Left ventricle myocardium inferior (tissue), 1 donor: Measurements from ENCODE around the gene ARHGAP26. TPM values are rescaled to one million over a fixed set of nuclear protein-coding genes. Genes with fewer than 3 reads are reported as not detected.

Experiments used
- DNase-seq: peaks from one replicate; pipeline ENCODE4 v3.0.0-alpha.2; 2020
- H3K27ac ChIP-seq: fragments of 200-600 bp; replicated peaks from 2 replicates; pipeline ENCODE4 v1.8.0; 2021
- H3K27me3 ChIP-seq: fragments of 200-600 bp; 2 replicates; pipeline ENCODE4 v1.8.0; 2021; ENCODE audit warnings: low read depth
- H3K36me3 ChIP-seq: fragments of 200-600 bp; 2 replicates; pipeline ENCODE4 v1.8.0; 2021
- H3K4me1 ChIP-seq: fragments of 200-600 bp; 2 replicates; pipeline ENCODE4 v1.8.0; 2021
- H3K4me3 ChIP-seq: fragments of 200-600 bp; 2 replicates; pipeline ENCODE4 v1.8.0; 2021; ENCODE audit warnings: mild to moderate bottlenecking, moderate library complexity
- H3K9me3 ChIP-seq: fragments of 200-600 bp; replicated peaks from 2 replicates; pipeline ENCODE4 v1.8.0; 2021
- CTCF ChIP-seq: fragments of 200-600 bp; IDR thresholded peaks from 2 replicates; pipeline ENCODE4 v1.8.0; 2021; ENCODE audit warnings: antibody characterized with exemption, mild to moderate bottlenecking, borderline replicate concordance
- intact Hi-C: fragments of 100-400 bp; cut with micrococcal nuclease; formaldehyde crosslinking; loops from one replicate; pipeline ENCODE4 v1.11.0; 2022
- total RNA-seq: library from RNA; stranded (reverse); fragmentation: NEBNext Ultra II Directional; extraction: Animal tissue kit (Norgen Biotek cat#: 25700); gene quantifications from one replicate; pipeline ENCODE4 v1.2.1, GENCODE V29; 2021
- donor health status: DM: no; HTN: yes; CAD: no; lungs with severe emphysema.

ARHGAP26 gene
- total RNA-seq, 1 donor from 2014 or later: 35.7 TPM

GRCh38 chr5:142777099-142777498, 6.9 kb downstream of the ARHGAP26 start:
- Histone ChIP-seq H3K4me1 (peaks cover 95% of the 10 kb centered on the region), H3K27ac (peak overlapping the region; percentile 76), H3K9me3 (no peaks in the 10 kb centered on the region), H3K36me3 (no peaks in the 10 kb centered on the region), H3K4me3 (no peak overlapping the region), H3K27me3 (no peaks in the 10 kb centered on the region)
- intact Hi-C loops: no loop called here
- no peak for DNase-seq
- TF ChIP-seq CTCF: no peak

- Histone ChIP-seq H3K4me3 (no peak overlapping the region), H3K36me3 (no peaks in the 10 kb centered on the region), H3K9me3 (no peaks in the 10 kb centered on the region), H3K27ac (peak overlapping the region; percentile 76), H3K27me3 (no peaks in the 10 kb centered on the region), H3K4me1 (peaks cover 95% of the 10 kb centered on the region)
- no peak for DNase-seq
- intact Hi-C loops: no loop called here
- no peak for TF ChIP-seq CTCF
Observed at GRCh38 chr5:142777850-142778249, 7.7 kb downstream of the ARHGAP26 start.

GRCh38 chr5:142779163-142779840, 9.1 kb downstream of the ARHGAP26 start:
- H3K36me3 ChIP-seq: no peaks in the 10 kb centered on the region
- H3K4me3 ChIP-seq: peak overlapping the region; percentile 6
- peak overlapping the region; percentile 76 for H3K27ac ChIP-seq
- TF ChIP-seq CTCF: no peak
- intact Hi-C loops: no loop called here
- H3K4me1 ChIP-seq: peaks cover 95% of the 10 kb centered on the region
- peak; percentile 23 for DNase-seq
- H3K27me3 ChIP-seq: no peaks in the 10 kb centered on the region
- no peaks in the 10 kb centered on the region for H3K9me3 ChIP-seq

- intact Hi-C loops: no loop called here
- peaks cover 98% of the 10 kb centered on the region for H3K4me1 ChIP-seq
- H3K9me3 ChIP-seq: no peaks in the 10 kb centered on the region
- no peak overlapping the region for H3K4me3 ChIP-seq
- H3K36me3 ChIP-seq: no peaks in the 10 kb centered on the region
- peak overlapping the region; percentile 76 for H3K27ac ChIP-seq
- no peak for TF ChIP-seq CTCF
- H3K27me3 ChIP-seq: no peaks in the 10 kb centered on the region
- peak; percentile 33 for DNase-seq
Observed at GRCh38 chr5:142780871-142781270, 10.7 kb downstream of the ARHGAP26 start.

- no peak for TF ChIP-seq CTCF
- Histone ChIP-seq H3K4me3 (peak overlapping the region; percentile 43), H3K36me3 (no peaks in the 10 kb centered on the region), H3K4me1 (peaks cover 100% of the 10 kb centered on the region), H3K9me3 (no peaks in the 10 kb centered on the region), H3K27ac (peak overlapping the region; percentile 88), H3K27me3 (no peaks in the 10 kb centered on the region)
- DNase-seq: peak; percentile 72
- intact Hi-C loops: no loop called here
Observed at GRCh38 chr5:142782976-142783530, 12.9 kb downstream of the ARHGAP26 start.
